Activated CD8-positive, alpha-beta T cell treated with anti-CD3 and anti-CD28 coated beads for 36 hours (primary cell): Measurements from ENCODE around the gene CELA3B. TPM values are rescaled to one million over a fixed set of nuclear protein-coding genes. Genes with fewer than 3 reads are reported as not detected.

ENCODE experiments used
- ATAC-seq: fragments of 200-7000 bp; cut with Tn5 transposase; one replicate; pipeline ENCODE4 v1.10.0; 2021; ENCODE audit warnings: mild to moderate bottlenecking, moderate library complexity
- CTCF ChIA-PET: fragments of 350-600 bp; sonication (Branson Sonifier 250); formaldehyde crosslinking; loops from one replicate; lab custom pipeline; 2021; ENCODE audit warnings: antibody characterized with exemption; lab: Charles Lee
- POLR2A ChIA-PET: fragments of 350-600 bp; sonication (Branson Sonifier 250); formaldehyde crosslinking; loops from one replicate; lab custom pipeline; 2021; ENCODE audit warnings: antibody characterized with exemption; lab: Charles Lee
- DNase-seq: peaks from one replicate; pipeline ENCODE4 v3.0.0-alpha.2; 2020
- H3K27ac Mint-ChIP-seq: one replicate; pipeline ENCODE4 v1.8.0; 2021; ENCODE audit warnings: mild to moderate bottlenecking, mixed read lengths
- H3K27me3 Mint-ChIP-seq: one replicate; pipeline ENCODE4 v1.8.0; 2021; ENCODE audit warnings: mixed read lengths
- H3K36me3 Mint-ChIP-seq: one replicate; pipeline ENCODE4 v1.8.0; 2021; ENCODE audit warnings: low read depth, mixed read lengths
- H3K4me1 Mint-ChIP-seq: one replicate; pipeline ENCODE4 v1.8.0; 2021; ENCODE audit warnings: low read depth, mixed read lengths
- H3K4me3 Mint-ChIP-seq: one replicate; pipeline ENCODE4 v1.8.0; 2021; ENCODE audit warnings: mild to moderate bottlenecking, moderate library complexity, mixed read lengths
- H3K9me3 Mint-ChIP-seq: one replicate; pipeline ENCODE4 v1.8.0; 2021; ENCODE audit warnings: mixed read lengths
- intact Hi-C: fragments of 100-400 bp; cut with micrococcal nuclease; formaldehyde crosslinking; loops from one replicate; pipeline ENCODE4 v1.10.0; 2022
- total RNA-seq, 2 experiments: library from RNA; stranded (reverse); gene quantifications; one replicate each; pipeline ENCODE4 v1.2.3, GENCODE V29; 2021
- TF ChIP-seq, protein P1 (sequence below): fragments of 200-600 bp; IDR thresholded peaks from one replicate; pipeline ENCODE4 v1.8.0; 2022; ENCODE audit warnings: antibody characterized with exemption, mild to moderate bottlenecking

Gene CELA3B
- total RNA-seq, 2 experiments from 2014 or later: not detected

DNA sequence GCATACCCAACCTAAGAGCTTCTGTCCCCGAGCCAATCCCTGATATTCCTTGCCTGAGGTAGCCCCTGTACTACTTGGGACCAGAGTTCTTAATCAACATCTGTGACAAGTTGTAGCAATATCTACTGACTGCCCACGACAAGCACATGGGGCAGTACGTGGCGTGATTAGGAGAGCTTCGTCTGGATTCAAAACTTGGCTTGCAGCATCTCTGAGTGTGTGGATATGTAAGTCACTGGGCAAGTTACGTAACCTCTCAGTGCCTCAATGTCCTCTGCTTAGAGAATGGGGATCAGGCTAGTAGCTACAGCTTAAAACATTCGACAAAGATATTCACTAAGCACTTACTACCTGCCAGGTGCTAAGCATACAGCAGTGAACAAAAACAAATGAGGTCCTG lies 44.7 kb upstream of the CELA3B start:
- DNase-seq (no peak), ATAC-seq (no peak)
- intact Hi-C loops: no loop called here
- TF ChIP-seq, protein P1, sequence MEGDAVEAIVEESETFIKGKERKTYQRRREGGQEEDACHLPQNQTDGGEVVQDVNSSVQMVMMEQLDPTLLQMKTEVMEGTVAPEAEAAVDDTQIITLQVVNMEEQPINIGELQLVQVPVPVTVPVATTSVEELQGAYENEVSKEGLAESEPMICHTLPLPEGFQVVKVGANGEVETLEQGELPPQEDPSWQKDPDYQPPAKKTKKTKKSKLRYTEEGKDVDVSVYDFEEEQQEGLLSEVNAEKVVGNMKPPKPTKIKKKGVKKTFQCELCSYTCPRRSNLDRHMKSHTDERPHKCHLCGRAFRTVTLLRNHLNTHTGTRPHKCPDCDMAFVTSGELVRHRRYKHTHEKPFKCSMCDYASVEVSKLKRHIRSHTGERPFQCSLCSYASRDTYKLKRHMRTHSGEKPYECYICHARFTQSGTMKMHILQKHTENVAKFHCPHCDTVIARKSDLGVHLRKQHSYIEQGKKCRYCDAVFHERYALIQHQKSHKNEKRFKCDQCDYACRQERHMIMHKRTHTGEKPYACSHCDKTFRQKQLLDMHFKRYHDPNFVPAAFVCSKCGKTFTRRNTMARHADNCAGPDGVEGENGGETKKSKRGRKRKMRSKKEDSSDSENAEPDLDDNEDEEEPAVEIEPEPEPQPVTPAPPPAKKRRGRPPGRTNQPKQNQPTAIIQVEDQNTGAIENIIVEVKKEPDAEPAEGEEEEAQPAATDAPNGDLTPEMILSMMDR: no peak
- Mint-ChIP-seq H3K36me3 (no peaks in the 10 kb centered on the region), H3K4me3 (no peak overlapping the region), H3K9me3 (no peaks in the 10 kb centered on the region), H3K27me3 (peaks cover 8% of the 10 kb centered on the region), H3K27ac (no peak overlapping the region), H3K4me1 (peaks cover 20% of the 10 kb centered on the region)
- ChIA-PET POLR2A (no interaction called here), CTCF (no interaction called here)

DNA sequence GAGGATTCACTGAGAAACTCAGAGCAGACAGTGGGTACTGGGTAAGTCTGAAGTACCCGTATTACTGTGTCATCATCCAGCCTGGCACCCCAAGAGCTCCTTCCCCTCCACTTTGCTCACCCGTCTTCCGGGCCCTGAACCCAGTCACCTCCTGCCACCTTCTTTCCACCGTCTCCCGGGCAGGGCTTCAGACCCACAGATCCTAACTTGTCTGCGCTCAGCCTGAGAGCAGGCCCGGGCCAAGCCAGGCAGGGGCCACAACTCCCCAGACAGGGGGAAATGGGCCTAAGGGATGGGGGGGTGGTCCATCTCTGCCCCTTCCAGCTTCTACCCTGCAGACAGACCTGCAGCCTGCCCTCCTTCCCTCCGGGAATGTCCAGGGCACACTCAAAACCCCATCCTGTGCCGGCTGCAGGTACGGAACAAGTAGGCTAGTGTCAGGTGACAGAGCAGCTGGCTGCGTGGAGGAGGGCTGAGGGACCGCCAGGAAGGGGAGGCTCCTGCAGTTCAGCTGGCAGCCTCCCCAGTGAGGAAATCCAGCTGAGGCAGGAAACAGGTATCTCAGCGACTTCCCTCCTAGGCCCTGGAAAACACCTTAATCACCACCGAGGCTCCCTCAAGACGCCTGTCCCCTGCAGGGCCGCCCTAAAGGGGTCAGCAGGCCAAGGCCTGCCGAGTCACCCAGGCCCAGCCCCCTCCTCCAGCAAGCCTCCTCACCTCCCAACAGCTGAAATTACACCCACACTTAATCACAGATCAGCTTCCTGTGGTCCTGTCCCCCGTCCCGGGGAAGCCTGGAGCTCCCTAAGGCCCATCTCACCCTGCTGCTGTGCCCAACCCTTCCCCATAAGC lies 43.2 kb upstream of the CELA3B start:
- peak overlapping the region; percentile 0 for H3K27ac Mint-ChIP-seq
- peaks cover 15% of the 10 kb centered on the region for H3K27me3 Mint-ChIP-seq
- ChIA-PET POLR2A (interaction anchor here (0.6 kb wide), 1 partner anchor 173 kb away, joined by 3 read pairs; no protein-coding TSS in a partner anchor), CTCF (interaction anchor here (1.2 kb wide), 1 partner anchor 19 kb away, joined by 4 read pairs; no protein-coding TSS in a partner anchor)
- intact Hi-C loops: no loop called here
- TF ChIP-seq, protein P1: no peak
- peaks cover 24% of the 10 kb centered on the region for H3K4me1 Mint-ChIP-seq
- H3K4me3 Mint-ChIP-seq: peak overlapping the region; percentile 30
- ATAC-seq (no peak), DNase-seq (no peak)
- H3K36me3 Mint-ChIP-seq: no peaks in the 10 kb centered on the region
- H3K9me3 Mint-ChIP-seq: no peaks in the 10 kb centered on the region

DNA sequence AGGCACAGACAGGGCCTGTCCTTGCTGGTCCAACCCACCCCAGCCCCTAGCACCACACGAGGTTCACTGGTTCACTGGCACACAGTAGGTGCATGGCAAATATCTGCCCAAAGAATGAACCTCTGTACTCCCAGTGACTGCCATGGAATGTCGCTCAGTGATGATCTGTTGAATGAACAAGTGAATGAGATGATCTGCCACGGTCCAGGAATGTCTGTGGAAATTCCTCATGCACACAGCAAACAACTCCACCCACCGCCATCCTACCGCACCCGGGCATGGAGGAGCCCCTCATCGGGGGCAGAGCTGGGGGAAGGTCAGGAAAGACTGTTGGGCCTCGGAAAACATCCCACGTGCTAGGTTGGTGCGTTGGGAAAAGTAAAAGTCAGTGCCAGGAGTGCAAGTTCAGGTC lies 41.4 kb upstream of the CELA3B start:
- H3K27ac Mint-ChIP-seq: no peak overlapping the region
- H3K9me3 Mint-ChIP-seq: no peaks in the 10 kb centered on the region
- H3K4me3 Mint-ChIP-seq: peak overlapping the region; percentile 75
- peaks cover 16% of the 10 kb centered on the region for H3K27me3 Mint-ChIP-seq
- H3K4me1 Mint-ChIP-seq: peaks cover 19% of the 10 kb centered on the region
- intact Hi-C loops: no loop called here
- POLR2A ChIA-PET: interaction anchor here (0.9 kb wide), 1 partner anchor 11 kb away, joined by 4 read pairs; no protein-coding TSS in a partner anchor
- ATAC-seq (no peak), DNase-seq (no peak)
- CTCF ChIA-PET: interaction anchor here (1.2 kb wide), 1 partner anchor 28 kb away, joined by 4 read pairs; no protein-coding TSS in a partner anchor
- H3K36me3 Mint-ChIP-seq: no peaks in the 10 kb centered on the region
- TF ChIP-seq, protein P1: no peak

DNA sequence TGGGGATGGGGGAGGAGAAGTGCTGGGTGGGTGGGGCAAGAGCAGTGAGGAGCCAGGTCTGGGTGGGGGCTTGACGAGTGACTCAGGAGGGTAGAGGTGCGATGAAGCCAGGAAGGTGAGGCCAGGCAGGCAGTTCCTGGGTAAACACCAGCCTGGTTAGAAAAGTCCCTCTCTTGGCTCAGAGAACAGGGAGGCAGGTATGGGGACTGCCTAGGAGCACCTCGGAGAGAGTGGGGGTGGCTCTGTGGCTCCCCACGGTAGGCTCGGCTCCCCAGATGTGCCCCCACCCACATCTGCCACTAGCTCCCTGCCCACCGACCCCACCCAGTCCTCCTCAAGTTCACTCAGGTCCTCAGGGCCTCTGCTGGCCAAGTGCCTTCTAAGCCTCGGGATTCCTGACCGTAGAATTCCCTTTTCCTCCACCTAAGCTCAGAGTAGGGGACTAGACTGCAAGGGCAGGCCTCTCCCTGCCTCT lies 40.9 kb upstream of the CELA3B start:
- Mint-ChIP-seq H3K27me3 (peaks cover 16% of the 10 kb centered on the region), H3K36me3 (no peaks in the 10 kb centered on the region), H3K4me3 (peak overlapping the region; percentile 75), H3K4me1 (peaks cover 18% of the 10 kb centered on the region), H3K9me3 (no peaks in the 10 kb centered on the region), H3K27ac (no peak overlapping the region)
- ChIA-PET CTCF (interaction anchor here (0.8 to 1.2 kb wide), 2 partner anchors 27 to 87 kb away, joined by 3 to 4 read pairs; no protein-coding TSS in a partner anchor), POLR2A (interaction anchor here (0.9 to 1.3 kb wide), 3 partner anchors 11 to 22 kb away, joined by 3 to 4 read pairs (median 3); no protein-coding TSS in a partner anchor)
- intact Hi-C loops: no loop called here
- ATAC-seq (no peak), DNase-seq (no peak)
- TF ChIP-seq, protein P1: no peak
